Gastroesophageal sphincter (tissue), 3 donors: ENCODE results near the gene DNAJC5G.

ENCODE experiments used
- EP300 ChIP-seq: sonication (generic); formaldehyde crosslinking; IDR thresholded peaks from one replicate; pipeline ENCODE4 v1.6.1; 2017; ENCODE audit warnings: antibody characterized with exemption, mild to moderate bottlenecking
- POLR2A ChIP-seq, 2 donors: fragments of 450-650 bp; IDR thresholded peaks; one replicate each; pipeline ENCODE4 v1.6.1; 2017; ENCODE audit warnings: antibody characterized with exemption in 2 of 2, mild to moderate bottlenecking in 2 of 2, moderate library complexity in 1 of 2
- TF ChIP-seq, protein P1 (sequence below), 4 experiments: fragments of 200-600 bp in 2 of 4; fragments of 450-650 bp in 2 of 4; sonication (generic) in 1 of 4; IDR thresholded peaks; one replicate each; pipeline ENCODE4 v1.5.1; 2017 to 2019; ENCODE audit warnings: antibody characterized with exemption in 4 of 4, mild to moderate bottlenecking in 2 of 4, moderate library complexity in 2 of 4

DNA sequence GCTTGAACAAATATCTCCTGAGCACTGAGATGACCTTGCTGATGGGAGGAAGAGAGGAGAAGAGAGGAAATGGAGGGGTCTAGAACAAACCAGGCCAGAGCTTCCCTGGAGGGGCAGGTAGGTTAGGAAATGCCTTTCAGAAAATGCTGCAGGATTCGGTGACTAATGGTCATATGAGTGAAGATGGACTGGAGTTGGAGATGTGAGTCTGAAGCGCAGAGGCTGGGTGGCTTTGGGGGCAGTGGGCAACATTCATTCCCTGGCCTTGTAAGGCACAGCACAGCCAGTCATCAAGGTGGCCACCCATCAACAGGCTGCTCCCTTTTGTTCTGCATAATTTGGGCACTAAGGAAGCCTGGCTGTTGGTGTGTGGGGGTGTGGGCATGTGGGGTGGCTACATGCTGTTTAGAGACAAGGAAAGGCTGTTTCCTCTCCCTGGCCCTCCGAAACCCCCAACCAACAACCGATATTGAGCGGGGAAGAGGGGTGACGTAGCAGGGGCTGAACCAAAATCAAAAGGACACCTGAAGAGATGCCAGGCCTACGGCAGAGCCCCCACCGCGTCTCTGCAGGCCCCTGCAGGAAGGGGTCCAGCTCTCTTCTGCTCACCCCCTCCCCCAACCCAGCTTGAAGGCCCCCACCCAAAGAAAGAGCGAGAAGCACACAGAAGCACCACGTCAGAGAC, 13.8 kb upstream of the DNAJC5G start:
- TF ChIP-seq POLR2A (IDR thresholded peaks at IDR 0.05) (no peak), EP300 (no peak)
- TF ChIP-seq, protein P1, sequence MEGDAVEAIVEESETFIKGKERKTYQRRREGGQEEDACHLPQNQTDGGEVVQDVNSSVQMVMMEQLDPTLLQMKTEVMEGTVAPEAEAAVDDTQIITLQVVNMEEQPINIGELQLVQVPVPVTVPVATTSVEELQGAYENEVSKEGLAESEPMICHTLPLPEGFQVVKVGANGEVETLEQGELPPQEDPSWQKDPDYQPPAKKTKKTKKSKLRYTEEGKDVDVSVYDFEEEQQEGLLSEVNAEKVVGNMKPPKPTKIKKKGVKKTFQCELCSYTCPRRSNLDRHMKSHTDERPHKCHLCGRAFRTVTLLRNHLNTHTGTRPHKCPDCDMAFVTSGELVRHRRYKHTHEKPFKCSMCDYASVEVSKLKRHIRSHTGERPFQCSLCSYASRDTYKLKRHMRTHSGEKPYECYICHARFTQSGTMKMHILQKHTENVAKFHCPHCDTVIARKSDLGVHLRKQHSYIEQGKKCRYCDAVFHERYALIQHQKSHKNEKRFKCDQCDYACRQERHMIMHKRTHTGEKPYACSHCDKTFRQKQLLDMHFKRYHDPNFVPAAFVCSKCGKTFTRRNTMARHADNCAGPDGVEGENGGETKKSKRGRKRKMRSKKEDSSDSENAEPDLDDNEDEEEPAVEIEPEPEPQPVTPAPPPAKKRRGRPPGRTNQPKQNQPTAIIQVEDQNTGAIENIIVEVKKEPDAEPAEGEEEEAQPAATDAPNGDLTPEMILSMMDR (IDR thresholded peaks at IDR 0.05) = no peak
